Endothelial cell of umbilical vein (primary cell): ENCODE results near the gene SLC25A24. TPM values are rescaled to one million over a fixed set of nuclear protein-coding genes. Genes with fewer than 3 reads are reported as not detected.
"Not testable (repeated sequence)": the region's sequence is repeated elsewhere in the genome, so short reads cannot be mapped to it uniquely, and the experiment has no call there.

ENCODE experiments used
- BruUV-seq: library from RNA; stranded (reverse); fragments of 400-500 nt; replicated peaks from 2 replicates; lab custom pipeline; 2021; lab: Mats Ljungman, UMichigan
- CTCF ChIA-PET: fragments of 300-600, 350-600 bp; sonication (Branson Sonifier 250); formaldehyde crosslinking; loops from one replicate; lab custom pipeline; 2021; ENCODE audit warnings: antibody characterized with exemption, inconsistent platforms; lab: Charles Lee
- POLR2A ChIA-PET: fragments of 300-600, 350-600 bp; sonication (Branson Sonifier 250); formaldehyde crosslinking; loops from one replicate; lab custom pipeline; 2021; ENCODE audit warnings: antibody characterized with exemption, inconsistent platforms; lab: Charles Lee
- DNase-seq: peaks from one replicate; pipeline ENCODE4 v3.0.0-alpha.2; 2011; ENCODE audit warnings: low read depth, low spot score
- FAIRE-seq: peaks from 2 replicates; lab custom pipeline; 2011; peaks lifted over from hg19 to GRCh38; lab: Jason Lieb, UNC
- H2AFZ ChIP-seq: 2 replicates; pipeline ENCODE4 v1.6.0; 2012; ENCODE audit warnings: low read depth, low read length, control low read depth, inconsistent platforms
- H3K27ac ChIP-seq: 2 replicates; pipeline ENCODE4 v1.5.1; 2011; ENCODE audit warnings: low read depth, mild to moderate bottlenecking, control low read depth, low read length, moderate library complexity; ENCODE audit not compliant: insufficient read depth
- H3K27me3 ChIP-seq, 2 experiments: 2 replicates each; pipeline versions ENCODE4 v1.6.0 to v1.6.1; 2011; ENCODE audit warnings: low read length in 2 of 2, mixed read lengths in 1 of 2; ENCODE audit not compliant: control insufficient read depth in 2 of 2, insufficient read depth in 2 of 2
- H3K36me3 ChIP-seq, 2 experiments: 2 replicates in 1 of 2; 3 replicates in 1 of 2; pipeline ENCODE4 v1.5.1; 2011; ENCODE audit warnings: low read length in 2 of 2, mild to moderate bottlenecking in 1 of 2, moderate library complexity in 1 of 2; ENCODE audit not compliant: control insufficient read depth in 2 of 2, insufficient read depth in 2 of 2; ENCODE audit errors: extremely low read depth in 1 of 2
- H3K4me1 ChIP-seq: 3 replicates; pipeline ENCODE4 v1.5.1; 2011; ENCODE audit warnings: mild to moderate bottlenecking, low read length; ENCODE audit not compliant: control insufficient read depth, insufficient read depth; ENCODE audit errors: extremely low read depth
- H3K4me2 ChIP-seq: 2 replicates; pipeline ENCODE4 v1.6.1; 2011; ENCODE audit warnings: low read length, control low read depth, mixed read lengths; ENCODE audit not compliant: insufficient read depth
- H3K4me3 ChIP-seq, 3 experiments: fragments of 200-600 bp in 1 of 3; sonication (generic), shearing (Covaris generic) in 1 of 3; replicated peaks in 1 of 3; 2 replicates each; pipeline ENCODE4 v1.5.1; 2011 to 2016; ENCODE audit warnings: control low read depth in 3 of 3, low read length in 3 of 3, mild to moderate bottlenecking in 2 of 3, inconsistent platforms in 1 of 3, low read depth in 1 of 3, moderate library complexity in 1 of 3; ENCODE audit not compliant: insufficient read depth in 1 of 3
- H3K79me2 ChIP-seq: 2 replicates; pipeline ENCODE4 v1.6.0; 2012; ENCODE audit warnings: low read length, inconsistent platforms; ENCODE audit not compliant: control insufficient read depth, insufficient read depth
- H3K9ac ChIP-seq: replicated peaks from 2 replicates; pipeline ENCODE3; 2011; ENCODE audit warnings: low read length, control low read depth; ENCODE audit not compliant: insufficient read depth; ENCODE audit errors: extremely low read depth
- H3K9me1 ChIP-seq: replicated peaks from 3 replicates; pipeline ENCODE4 v1.6.0; 2011; ENCODE audit warnings: mild to moderate bottlenecking, low read length; ENCODE audit not compliant: control insufficient read depth, insufficient read depth; ENCODE audit errors: extremely low read depth
- H3K9me3 ChIP-seq: replicated peaks from 2 replicates; pipeline ENCODE4 v1.5.1; 2012; ENCODE audit warnings: low read length, inconsistent platforms; ENCODE audit not compliant: control insufficient read depth, insufficient read depth
- H4K20me1 ChIP-seq: replicated peaks from 2 replicates; pipeline ENCODE3; 2011; ENCODE audit warnings: mild to moderate bottlenecking, low read length; ENCODE audit not compliant: control insufficient read depth, insufficient read depth; ENCODE audit errors: extremely low read depth
- dilution Hi-C: fragments of 300-500 bp; cut with MboI; formaldehyde crosslinking; loops from one replicate; pipeline ENCODE4 v1.15.0; 2019; ENCODE audit warnings: low sequenced_read_pairs; ENCODE audit not compliant: extremely low pct_ligation_motif_present
- intact Hi-C: fragments of 100-400 bp; cut with micrococcal nuclease; formaldehyde crosslinking; loops from one replicate; pipeline ENCODE4 v1.10.0; 2022
- polyA plus RNA-seq, 4 experiments: library from polyadenylated mRNA; depleted of rRNA in 3 of 4; stranded (reverse) in 3 of 4; unstranded in 1 of 4; fragments of >200 nt; gene quantifications; 2 replicates each; pipeline versions ENCODE4 v1.2.1 to v1.2.3, GENCODE V29; 2011 to 2012; ENCODE audit warnings: missing spikeins in 1 of 4
- total RNA-seq: library from RNA; stranded (reverse); gene quantifications from 2 replicates; pipeline ENCODE4 v1.2.3, GENCODE V29; 2021

Gene SLC25A24
- total and polyA plus RNA-seq, 2 donors (not counting 3 experiments of a cell fraction or from before 2014, with no cell fraction given), result 16.9 to 45.8 TPM

DNA sequence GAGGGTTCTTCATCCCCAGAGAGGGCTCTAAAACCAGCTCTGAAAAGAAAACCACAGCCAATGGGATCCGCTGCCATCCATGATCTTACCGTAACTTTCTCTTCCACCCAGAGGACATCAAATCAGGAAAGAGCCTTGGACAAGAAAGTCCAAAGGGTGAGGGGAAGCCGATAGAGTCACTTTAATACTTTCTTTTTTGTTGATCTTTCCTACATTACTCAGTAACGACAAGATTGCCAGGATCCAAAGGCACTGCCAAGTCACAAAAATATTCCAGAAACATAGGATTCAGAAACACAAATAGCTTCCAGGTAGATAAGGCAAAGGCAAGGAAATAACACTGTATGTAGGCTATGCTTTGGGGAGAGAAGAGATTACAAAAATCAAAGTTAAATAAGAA is 26.7 kb upstream of the SLC25A24 start:
- H3K4me3 ChIP-seq, H3K27me3 ChIP-seq, BruUV-seq, H2AFZ ChIP-seq, H3K9ac ChIP-seq, dilution Hi-C loops, H4K20me1 ChIP-seq, H3K36me3 ChIP-seq, POLR2A ChIA-PET, DNase-seq, H3K4me2 ChIP-seq, H3K4me1 ChIP-seq, H3K79me2 ChIP-seq, H3K27ac ChIP-seq, H3K9me1 ChIP-seq, CTCF ChIA-PET, H3K9me3 ChIP-seq, FAIRE-seq, intact Hi-C loops: not testable (repeated sequence)

- H3K4me1 ChIP-seq, H3K4me2 ChIP-seq, H4K20me1 ChIP-seq, H3K9me1 ChIP-seq, H3K36me3 ChIP-seq, dilution Hi-C loops, intact Hi-C loops, POLR2A ChIA-PET, H3K27ac ChIP-seq, CTCF ChIA-PET, H3K4me3 ChIP-seq, BruUV-seq, H3K27me3 ChIP-seq, H3K9me3 ChIP-seq, H3K9ac ChIP-seq, H3K79me2 ChIP-seq, DNase-seq, H2AFZ ChIP-seq, FAIRE-seq: not testable (repeated sequence)
These were observed 23.1 kb upstream of the SLC25A24 start for GRCh38 chr1:108223226-108223625.

GRCh38 chr1:108217515-108218174 is 17.5 kb upstream of the SLC25A24 start:
- H4K20me1 ChIP-seq, H3K79me2 ChIP-seq, intact Hi-C loops, H3K27ac ChIP-seq, DNase-seq, H2AFZ ChIP-seq, H3K9me3 ChIP-seq, H3K4me3 ChIP-seq, H3K9me1 ChIP-seq, H3K4me1 ChIP-seq, H3K27me3 ChIP-seq, FAIRE-seq, POLR2A ChIA-PET, H3K9ac ChIP-seq, dilution Hi-C loops, CTCF ChIA-PET, H3K4me2 ChIP-seq, H3K36me3 ChIP-seq, BruUV-seq: not testable (repeated sequence)
